ENCODE results near the gene GNLY. TPM values are rescaled to one million over a fixed set of nuclear protein-coding genes. Genes with fewer than 3 reads are reported as not detected.

GNLY gene
- total and polyA plus RNA-seq, 9 of the 15 experiments (the other 6 are each of a cell fraction or from before 2014, with no cell fraction given): not detected

DNA sequence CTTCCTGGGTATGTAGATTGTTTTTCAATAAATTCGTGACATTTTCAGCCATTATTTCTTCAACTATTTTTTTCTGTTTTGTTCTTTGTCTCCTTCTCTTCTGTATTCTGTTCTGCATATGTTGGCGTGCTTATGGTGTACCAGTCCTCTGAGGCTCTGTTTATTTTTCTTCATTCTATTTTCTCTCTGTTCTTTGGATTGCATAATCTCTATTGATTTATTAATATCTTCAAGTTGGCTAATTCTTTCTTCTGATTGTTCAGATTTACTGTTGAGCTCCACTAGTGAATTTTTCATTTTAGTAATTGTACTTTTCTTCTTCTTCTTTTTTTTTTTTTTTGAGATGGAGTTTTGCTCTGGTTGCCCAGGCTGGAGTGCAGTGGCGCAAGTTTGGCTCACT is 9.9 kb downstream of the GNLY start (continued):
- TF ChIP-seq PHF20 (IDR thresholded peaks at IDR 0.05; ENCODE audit: partially characterized antibody): no peak
- TF ChIP-seq ESRRB (CRISPR knock-in tag; IDR thresholded peaks at IDR 0.05; ENCODE audit: borderline replicate concordance): no peak
- no peak for TF ChIP-seq ZNF23 (CRISPR knock-in tag; IDR thresholded peaks at IDR 0.05)

DNA sequence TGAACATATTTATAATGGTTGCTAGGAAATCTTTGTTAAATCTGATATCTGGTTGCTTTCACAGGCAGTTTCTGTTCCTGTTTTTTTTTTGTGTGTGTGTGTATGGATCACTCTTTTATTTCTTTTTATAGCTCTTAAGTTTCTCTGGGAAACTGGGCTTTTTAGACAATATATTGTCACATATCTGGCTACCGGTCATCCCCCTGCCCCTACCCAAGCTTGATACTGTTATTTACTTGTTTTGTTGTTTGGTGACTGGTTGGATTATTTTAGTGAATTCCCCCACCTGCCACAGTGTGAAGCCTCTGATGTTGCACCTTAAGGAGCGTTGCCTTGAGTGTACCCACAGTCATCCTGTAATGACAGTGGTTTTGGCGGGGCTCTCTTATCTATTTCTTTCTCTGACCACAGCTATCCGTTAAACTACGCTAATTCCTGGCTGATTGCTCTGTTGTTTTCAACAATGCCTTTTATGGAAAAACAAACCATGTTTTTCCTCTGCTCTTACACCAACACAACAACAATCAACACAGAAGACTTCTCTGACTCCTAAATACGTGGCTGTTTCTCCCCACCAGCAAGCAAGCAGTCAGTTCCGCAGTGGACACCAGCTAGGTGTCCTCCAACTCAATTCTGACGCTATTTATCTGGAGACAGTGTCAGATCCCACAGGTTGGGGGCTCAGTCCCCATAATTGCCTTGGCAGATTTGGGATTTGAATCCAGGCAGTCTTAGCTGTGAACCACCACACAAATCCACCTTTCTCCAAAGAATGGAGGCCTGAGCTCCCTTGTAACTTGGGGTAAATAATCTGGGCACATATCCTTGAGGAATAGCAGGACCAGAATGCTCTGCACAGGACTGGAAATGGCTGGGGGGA is 10.9 kb downstream of the GNLY start:
- Histone ChIP-seq H3K27me3 (ENCODE audit: control insufficient read depth in 2 of 2, insufficient read depth in 2 of 2, low read length in 2 of 2) (peaks cover 0 to 9% of the 10 kb centered on the region in 2 experiments; a peak in 2 of 5 replicates), H2AFZ (ENCODE audit: low read depth, low read length) (peak overlapping the region; percentile 71), H3K79me2 (ENCODE audit: control insufficient read depth, insufficient read depth, low read length) (no peaks in the 10 kb centered on the region), H3K9ac (ENCODE audit: insufficient read depth in 1 of 2, low read depth in 2 of 2, low read length in 2 of 2) (no peak overlapping the region; a peak in 1 of 4 replicates), H3K27ac (ENCODE audit: extremely low read depth, low read depth, low read length) (no peak overlapping the region), H3K4me1 (replicated peaks in 1 of 2; ENCODE audit: control insufficient read depth in 2 of 2, insufficient read depth in 2 of 2, low read length in 2 of 2) (peaks cover 0 to 19% of the 10 kb centered on the region in 2 experiments; a peak in 3 of 5 replicates), H4K20me1 (replicated peaks; ENCODE audit: control insufficient read depth, insufficient read depth, low read length) (no peaks in the 10 kb centered on the region), H3K9me3 (replicated peaks; ENCODE audit: control insufficient read depth, insufficient read depth, low read depth, low read length) (no peaks in the 10 kb centered on the region), H3K36me3 (ENCODE audit: control insufficient read depth, insufficient read depth, low read length) (no peaks in the 10 kb centered on the region), H3K4me3 (no peak overlapping the region), H3K4me2 (ENCODE audit: insufficient read depth, low read length) (peak overlapping the region; percentile 20), H3K9me1 (ENCODE audit: control insufficient read depth, insufficient read depth, low read length) (no peaks in the 10 kb centered on the region)
- in situ Hi-C loops (cut with MboI) (no loop called here), intact Hi-C loops (cut with micrococcal nuclease) (loop anchor here (5.0 kb wide), 1 partner anchor 288 kb away; the partner anchor contains the start of gene SH2D6)
- 8% methylated on average over 8 of the region's 8 CpGs for WGBS (ENCODE audit: insufficient coverage, low coverage, missing lambda C conversion rate)
- FAIRE-seq (peak; percentile 26), DNase-seq (ENCODE audit: extremely low read depth in 1 of 4, low spot score in 3 of 4) (no peak), ATAC-seq (peak; percentile 56)
- no TSS peak for BruUV-seq (replicated peaks)
- ChIA-PET POLR2A (interaction anchor here (0.6 to 1.6 kb wide), 3 partner anchors 8 to 100 kb away, joined by 3 to 4 read pairs (median 4); no protein-coding TSS in a partner anchor), CTCF (ENCODE audit: low intra/inter-chr PET ratio) (interaction anchor here (1.0 kb wide), 1 partner anchor 25 kb away, joined by 3 read pairs; no protein-coding TSS in a partner anchor)
- TF ChIP-seq, protein P1, sequence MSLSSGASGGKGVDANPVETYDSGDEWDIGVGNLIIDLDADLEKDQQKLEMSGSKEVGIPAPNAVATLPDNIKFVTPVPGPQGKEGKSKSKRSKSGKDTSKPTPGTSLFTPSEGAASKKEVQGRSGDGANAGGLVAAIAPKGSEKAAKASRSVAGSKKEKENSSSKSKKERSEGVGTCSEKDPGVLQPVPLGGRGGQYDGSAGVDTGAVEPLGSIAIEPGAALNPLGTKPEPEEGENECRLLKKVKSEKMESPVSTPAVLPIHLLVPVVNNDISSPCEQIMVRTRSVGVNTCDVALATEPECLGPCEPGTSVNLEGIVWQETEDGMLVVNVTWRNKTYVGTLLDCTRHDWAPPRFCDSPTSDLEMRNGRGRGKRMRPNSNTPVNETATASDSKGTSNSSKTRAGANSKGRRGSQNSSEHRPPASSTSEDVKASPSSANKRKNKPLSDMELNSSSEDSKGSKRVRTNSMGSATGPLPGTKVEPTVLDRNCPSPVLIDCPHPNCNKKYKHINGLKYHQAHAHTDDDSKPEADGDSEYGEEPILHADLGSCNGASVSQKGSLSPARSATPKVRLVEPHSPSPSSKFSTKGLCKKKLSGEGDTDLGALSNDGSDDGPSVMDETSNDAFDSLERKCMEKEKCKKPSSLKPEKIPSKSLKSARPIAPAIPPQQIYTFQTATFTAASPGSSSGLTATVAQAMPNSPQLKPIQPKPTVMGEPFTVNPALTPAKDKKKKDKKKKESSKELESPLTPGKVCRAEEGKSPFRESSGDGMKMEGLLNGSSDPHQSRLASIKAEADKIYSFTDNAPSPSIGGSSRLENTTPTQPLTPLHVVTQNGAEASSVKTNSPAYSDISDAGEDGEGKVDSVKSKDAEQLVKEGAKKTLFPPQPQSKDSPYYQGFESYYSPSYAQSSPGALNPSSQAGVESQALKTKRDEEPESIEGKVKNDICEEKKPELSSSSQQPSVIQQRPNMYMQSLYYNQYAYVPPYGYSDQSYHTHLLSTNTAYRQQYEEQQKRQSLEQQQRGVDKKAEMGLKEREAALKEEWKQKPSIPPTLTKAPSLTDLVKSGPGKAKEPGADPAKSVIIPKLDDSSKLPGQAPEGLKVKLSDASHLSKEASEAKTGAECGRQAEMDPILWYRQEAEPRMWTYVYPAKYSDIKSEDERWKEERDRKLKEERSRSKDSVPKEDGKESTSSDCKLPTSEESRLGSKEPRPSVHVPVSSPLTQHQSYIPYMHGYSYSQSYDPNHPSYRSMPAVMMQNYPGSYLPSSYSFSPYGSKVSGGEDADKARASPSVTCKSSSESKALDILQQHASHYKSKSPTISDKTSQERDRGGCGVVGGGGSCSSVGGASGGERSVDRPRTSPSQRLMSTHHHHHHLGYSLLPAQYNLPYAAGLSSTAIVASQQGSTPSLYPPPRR (CRISPR knock-in tag; IDR thresholded peaks at IDR 0.05; ENCODE audit: borderline replicate concordance): no peak
- TF ChIP-seq CTBP1 (IDR thresholded peaks at IDR 0.05; ENCODE audit: borderline replicate concordance): 0 out of 2 replicates have a peak, but pooled peaks have one; percentile 22
- no peak for TF ChIP-seq HDAC8 (tag; IDR thresholded peaks at IDR 0.05)
- TF ChIP-seq RCOR1 (IDR thresholded peaks at IDR 0.05; ENCODE audit: borderline replicate concordance in 1 of 2, low read depth in 2 of 2, low read length in 2 of 2): peak in 1 of 2 experiments; percentile 19; a peak in 1 of 4 replicates
- TF ChIP-seq RREB1 (CRISPR knock-in tag; IDR thresholded peaks at IDR 0.05): no peak
